Measurements from ENCODE around the gene CEP41.
"Not testable (repeated sequence)": the region's sequence is repeated elsewhere in the genome, so short reads cannot be mapped to it uniquely, and the experiment has no call there.

CEP41 gene

GRCh38 chr7:130458257-130458656, 17.4 kb upstream of the CEP41 start:
- DNase-seq: no peak

- DNase-seq: no peak
Observed at GRCh38 chr7:130454959-130455358, 14.1 kb upstream of the CEP41 start.

- no peak for DNase-seq
Observed at GRCh38 chr7:130452951-130453350, 12.1 kb upstream of the CEP41 start.

DNA sequence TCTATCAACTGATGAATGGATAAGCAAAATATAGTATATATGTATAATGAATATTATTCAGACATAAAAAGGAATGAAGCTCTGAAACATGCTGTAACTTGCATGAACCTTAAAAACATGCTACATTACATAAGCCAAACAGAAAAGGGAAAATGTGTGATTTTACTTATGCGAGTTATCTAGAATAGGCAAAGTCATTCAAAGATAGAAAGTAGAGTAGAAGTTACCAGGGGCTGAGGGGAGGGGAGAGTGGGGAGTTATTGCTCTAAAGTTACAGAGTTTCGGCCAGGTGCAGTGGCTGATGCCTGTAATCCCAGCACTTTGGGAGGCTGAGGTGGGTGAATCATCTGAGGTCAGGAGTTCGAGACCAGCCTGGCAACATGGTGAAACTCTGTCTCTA, 10.5 kb upstream of the CEP41 start:
- not testable (repeated sequence) for DNase-seq

DNA sequence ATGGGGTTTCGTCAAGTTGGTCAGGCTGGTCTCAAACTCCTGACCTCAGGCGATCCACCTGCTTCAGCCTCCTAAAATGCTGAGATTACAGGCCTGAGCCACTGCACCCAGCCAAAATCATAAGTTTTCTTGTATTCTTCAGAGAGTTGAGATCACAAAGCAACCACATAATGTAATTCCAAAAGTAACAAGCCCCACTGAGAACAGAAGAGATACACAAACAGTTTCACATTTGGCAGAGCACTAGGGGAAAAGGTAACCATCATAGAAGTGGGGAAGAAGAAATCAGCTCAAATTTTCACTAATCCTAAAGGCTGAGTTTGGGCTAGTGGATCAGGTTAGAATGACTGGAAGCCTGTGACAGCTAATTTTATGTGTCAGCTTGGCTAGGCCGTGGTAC, 5.4 kb upstream of the CEP41 start:
- no peak for DNase-seq

DNA sequence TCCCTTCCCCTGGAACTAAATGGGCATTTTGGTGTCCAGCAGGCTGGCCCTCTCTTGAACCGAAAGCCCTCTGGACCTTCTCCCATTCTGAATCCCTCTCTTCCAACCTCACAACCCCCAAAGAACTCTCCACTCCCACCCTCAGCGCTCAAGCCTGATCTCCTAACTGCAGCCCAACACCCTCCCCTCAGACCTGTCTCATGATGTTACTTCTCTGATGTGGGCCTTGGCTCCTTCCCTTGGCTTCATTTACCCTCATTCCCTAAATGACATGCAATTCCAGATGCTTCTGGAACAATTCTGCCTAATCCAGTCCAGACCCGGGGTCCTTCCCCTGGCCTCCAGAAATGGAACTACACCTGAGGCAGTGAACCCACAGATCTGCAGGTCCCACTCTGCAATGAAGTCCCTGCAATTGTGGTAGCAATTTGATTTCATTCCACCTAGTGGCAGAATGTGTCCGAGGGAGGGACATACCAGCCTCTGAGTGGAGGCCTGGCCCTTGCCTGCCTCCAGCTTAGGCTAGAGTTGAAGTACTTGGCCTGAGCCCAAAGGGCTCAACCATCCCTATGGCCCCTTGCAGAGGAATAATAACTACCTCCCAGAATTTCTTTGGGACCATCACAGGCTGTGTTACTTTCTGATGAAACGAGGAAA, 4.1 kb upstream of the CEP41 start:
- DNase-seq: no peak

- DNase-seq: no peak
Observed at GRCh38 chr7:130444234-130444633, 3.4 kb upstream of the CEP41 start.

DNA sequence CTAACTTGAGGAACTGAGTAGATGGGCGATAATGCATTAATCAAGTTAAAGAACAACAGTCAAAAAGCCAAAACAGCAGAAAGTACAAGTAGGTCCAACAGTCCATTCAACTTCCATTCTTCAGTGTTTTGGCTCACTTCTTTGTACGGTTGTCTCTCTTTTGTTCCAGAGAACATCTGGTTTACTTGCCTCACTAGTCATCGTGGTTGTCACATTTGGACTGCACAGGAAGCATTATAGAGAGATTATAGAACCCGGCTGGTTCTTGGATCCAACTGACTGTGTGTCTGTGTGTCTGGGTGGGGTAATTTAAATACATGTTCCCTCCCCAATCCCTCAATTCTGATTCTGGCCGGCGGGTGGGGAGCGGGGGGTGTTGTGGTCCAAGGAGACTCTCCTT, 1.8 kb upstream of the CEP41 start:
- DNase-seq: no peak

DNA sequence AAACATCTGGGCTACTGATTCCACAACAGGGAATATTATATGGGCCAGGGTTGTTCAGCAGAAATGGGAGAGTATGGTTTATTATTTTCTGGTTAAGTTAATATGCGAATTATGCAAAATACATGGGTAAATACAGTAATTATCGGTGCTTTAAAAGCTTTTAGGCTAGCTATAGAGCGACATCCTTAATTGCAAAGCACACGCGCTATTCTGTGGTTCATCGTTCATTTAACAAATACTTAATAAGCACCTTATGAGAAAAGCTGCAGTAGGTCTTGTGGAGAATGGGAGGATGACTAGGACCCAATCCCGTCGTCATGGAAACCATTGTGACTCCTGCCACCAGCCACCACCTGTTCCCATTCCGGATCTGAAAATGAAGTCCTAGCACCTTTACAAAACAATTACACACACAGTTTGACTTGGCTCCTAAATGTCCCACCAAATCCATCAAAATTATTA, 623 bp upstream of the CEP41 start:
- no peak for DNase-seq

- DNase-seq: no peak
Observed at GRCh38 chr7:130436253-130436652, 4.6 kb downstream of the CEP41 start.

DNA sequence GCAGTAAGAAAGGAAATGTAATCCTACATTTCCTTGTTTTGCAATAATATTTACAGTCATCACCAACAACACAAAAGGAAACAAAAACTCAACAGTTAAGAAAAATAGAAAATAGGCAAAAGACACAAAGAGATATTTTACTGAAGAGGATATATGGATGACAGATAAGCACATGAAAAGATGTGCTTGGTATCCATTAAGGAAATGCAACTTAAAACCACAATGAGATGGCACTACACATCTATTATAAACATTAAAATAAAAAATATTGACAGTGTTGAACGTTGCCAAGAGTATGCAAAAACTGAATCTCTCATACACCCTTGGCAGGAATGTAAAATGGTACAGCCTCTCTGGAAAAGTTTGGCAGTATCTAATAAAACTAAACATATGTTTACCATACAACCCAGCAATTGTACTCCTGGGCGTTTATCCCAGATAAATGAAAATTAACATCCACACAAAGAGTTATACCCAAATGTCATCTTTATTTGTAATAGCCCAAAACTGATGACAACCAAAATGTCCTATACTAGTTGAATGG, 5.4 kb downstream of the CEP41 start:
- no peak for DNase-seq

DNA sequence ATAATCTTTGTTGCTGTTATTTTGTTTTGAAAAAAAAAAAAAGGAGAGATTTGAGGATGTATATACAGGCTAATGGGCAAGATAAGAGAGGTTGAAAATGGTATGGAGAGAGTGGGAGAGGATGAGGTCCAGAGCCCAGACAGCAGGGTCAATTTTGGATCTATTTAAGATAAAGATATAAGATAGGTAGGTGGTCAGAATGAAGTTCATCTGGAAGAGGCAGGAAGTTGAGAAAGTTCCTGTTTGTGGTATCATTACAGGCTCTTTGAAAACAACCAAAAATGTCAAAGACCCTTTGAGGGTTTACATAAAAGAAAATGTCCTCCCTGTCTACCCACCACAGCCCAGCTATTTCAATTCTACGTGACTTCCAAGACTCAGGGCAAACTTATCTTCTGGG, 7.5 kb downstream of the CEP41 start:
- no peak for DNase-seq

DNA sequence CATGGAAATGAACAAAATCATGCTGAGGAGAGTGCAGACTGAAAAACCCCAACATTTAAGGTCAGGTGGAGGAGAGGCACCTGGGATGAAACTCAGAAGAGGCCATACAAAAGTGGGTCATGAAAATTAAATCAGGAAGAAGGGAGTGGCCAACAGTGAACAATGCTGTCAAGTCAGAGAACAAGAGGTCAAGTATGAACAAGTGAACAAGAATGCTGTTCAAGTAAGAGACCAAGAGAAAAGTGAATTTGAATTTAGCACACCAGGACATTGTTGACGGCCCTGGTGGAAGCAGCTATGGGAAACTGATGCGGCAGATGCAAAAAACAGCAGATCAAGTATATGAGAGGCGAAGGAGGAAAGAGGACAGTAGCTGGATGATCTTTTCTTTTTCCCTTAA, 7.9 kb downstream of the CEP41 start:
- no peak for DNase-seq

- no peak for DNase-seq
Observed at GRCh38 chr7:130430841-130431666, 9.8 kb downstream of the CEP41 start.

DNA sequence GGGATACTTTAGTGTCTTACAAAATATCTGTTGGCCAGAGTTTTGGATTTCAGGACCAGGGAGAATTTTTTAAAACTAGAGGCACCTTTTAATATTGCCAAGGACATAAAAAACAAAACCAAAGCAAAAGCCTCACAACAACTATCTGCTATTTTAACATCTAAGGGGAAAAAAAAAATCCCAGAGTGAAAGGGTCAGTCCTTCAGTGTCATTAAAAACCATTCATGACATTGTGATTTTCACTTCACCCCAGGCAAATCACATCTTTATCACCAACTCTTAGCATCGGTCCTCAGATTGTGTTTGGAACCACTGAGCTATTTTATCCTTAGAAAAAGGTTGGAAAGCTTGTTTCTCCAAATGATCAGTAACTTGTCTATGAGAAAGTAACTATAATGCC, 10.7 kb downstream of the CEP41 start:
- DNase-seq: no peak

GRCh38 chr7:130429019-130429418, 11.8 kb downstream of the CEP41 start:
- DNase-seq: no peak

- no peak for DNase-seq
Observed at GRCh38 chr7:130426564-130426963, 14.3 kb downstream of the CEP41 start.

DNA sequence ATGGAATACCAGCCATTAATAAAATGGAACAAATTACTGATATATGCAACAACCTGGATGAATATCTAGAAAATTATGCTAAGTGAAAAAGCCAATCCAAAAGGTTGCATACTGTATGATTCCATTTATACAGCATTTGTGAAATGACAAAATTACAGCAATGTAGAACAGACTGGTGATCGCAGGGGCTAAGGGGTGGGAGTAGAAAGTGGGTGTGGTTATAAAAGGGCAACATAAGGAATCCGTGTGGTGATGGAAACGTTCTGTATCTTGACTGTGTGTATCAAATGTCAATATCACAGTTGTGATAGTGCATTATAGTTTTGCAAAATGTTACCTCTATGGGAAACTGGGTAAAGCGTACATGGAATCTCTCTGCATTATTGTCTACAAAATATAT, 15.0 kb downstream of the CEP41 start:
- no peak for DNase-seq

GRCh38 chr7:130423501-130424037, 17.2 kb downstream of the CEP41 start:
- no peak for DNase-seq

DNA sequence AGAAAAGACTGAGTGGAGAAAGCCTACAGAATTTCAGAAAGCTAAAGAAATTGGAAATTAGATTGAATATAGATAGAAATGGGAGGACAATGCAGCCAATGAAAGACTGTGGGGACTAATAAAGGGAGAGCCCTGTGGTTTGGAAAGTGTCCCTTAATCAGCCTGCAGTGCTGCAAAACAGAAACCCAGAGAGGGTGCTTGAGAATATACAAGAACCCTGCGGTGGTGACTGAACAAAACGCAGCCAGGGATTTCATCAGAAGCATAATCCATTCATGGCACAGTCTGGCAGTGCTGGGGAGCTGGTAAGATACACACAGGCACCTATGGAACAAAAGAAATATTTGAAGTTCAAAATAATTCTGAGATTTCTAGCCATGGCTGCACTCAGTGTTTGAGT, 19.1 kb downstream of the CEP41 start:
- peak; percentile 19 for DNase-seq

DNA sequence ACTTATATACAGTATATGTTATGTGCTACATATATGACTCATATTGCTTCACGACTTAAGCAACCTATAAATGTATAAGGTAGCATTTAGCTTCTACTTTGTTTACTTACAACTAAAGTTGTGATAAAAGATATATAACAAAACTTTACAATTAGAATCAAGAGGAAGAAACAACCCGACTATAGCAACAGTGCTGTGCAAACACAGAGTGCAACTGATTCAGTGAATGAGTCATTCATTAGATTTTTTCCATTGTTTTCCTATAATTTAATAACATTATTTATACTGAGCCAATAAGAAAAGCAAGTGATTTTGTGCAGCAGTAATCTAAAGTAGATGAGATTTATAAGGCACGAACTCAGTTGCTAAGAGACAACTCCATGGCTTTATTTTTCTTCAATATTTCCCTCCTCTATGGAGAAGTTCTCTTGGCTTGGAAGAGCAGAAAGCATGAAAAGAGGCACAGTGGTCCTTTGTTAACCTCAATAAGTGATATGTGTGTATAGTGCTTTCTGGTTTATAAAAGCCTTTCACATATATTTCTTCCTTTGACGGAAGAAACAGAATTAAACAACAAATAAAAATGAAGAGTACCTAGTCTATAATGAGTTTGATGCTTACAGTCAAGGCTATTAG, 19.8 kb downstream of the CEP41 start:
- DNase-seq: no peak

GRCh38 chr7:130419658-130420057, 21.2 kb downstream of the CEP41 start:
- no peak for DNase-seq

DNA sequence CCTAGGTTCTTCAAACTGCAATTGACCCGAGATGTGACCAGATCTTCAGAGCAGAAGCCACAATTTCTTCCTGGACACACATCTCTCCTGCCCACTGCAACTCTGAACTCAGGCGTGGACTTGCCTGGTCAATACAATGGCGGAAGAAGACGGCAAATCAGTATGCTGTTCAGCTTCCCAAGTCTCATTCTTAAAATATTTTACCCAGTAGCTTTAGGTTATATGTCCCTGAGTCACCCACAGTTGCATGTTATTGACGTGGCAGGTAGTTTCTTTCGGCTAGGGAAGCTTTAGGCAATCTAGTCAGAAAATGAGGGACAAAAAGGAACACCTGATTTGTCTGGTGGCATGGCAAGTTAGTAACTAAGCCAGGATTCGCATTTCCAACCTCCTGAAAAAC, 22.5 kb downstream of the CEP41 start:
- no peak for DNase-seq

GRCh38 chr7:130417213-130417612, 23.6 kb downstream of the CEP41 start:
- DNase-seq: no peak

Data from activated naive CD4-positive, alpha-beta T cell treated with anti-CD3 and anti-CD28 coated beads, Interleukin-2, amount 50 U/mL, for 16 hours (primary cell).